B cell (primary cell): ENCODE results near the gene MAPK4. TPM values are rescaled to one million over a fixed set of nuclear protein-coding genes. Genes with fewer than 3 reads are reported as not detected.

Experiments
- ATAC-seq: fragments of 200-7000 bp; cut with Tn5 transposase; one replicate; pipeline ENCODE4 v1.10.0; 2021; ENCODE audit warnings: low read depth, mild to moderate bottlenecking, moderate number of reproducible peaks, moderate library complexity
- CTCF ChIA-PET: fragments of 350-600 bp; sonication (Branson Sonifier 250); formaldehyde crosslinking; loops from one replicate; lab custom pipeline; 2021; ENCODE audit warnings: antibody characterized with exemption, inconsistent platforms; lab: Charles Lee
- POLR2A ChIA-PET: fragments of 350-600 bp; sonication (Branson Sonifier 250); formaldehyde crosslinking; loops from one replicate; lab custom pipeline; 2021; ENCODE audit warnings: antibody characterized with exemption; lab: Charles Lee
- DNase-seq: peaks from one replicate; pipeline ENCODE4 v3.0.0; 2013
- H2AFZ ChIP-seq: 2 replicates; pipeline ENCODE4 v1.6.1; 2012; ENCODE audit warnings: mild to moderate bottlenecking, low read depth, low read length; ENCODE audit not compliant: insufficient read depth, poor library complexity, severe bottlenecking
- H3K27ac ChIP-seq, 2 donors: 1 replicate in 1 of 2; 2 replicates in 1 of 2; pipeline ENCODE4 v1.5.1; 2012 to 2013; ENCODE audit warnings: low read length in 2 of 2, mild to moderate bottlenecking in 2 of 2, moderate library complexity in 1 of 2
- H3K27me3 ChIP-seq, 4 experiments: fragments of 200-600 bp in 1 of 4; sonication (generic) in 1 of 4; replicated peaks in 1 of 4; 1 replicate in 2 of 4; 2 replicates in 2 of 4; pipeline versions ENCODE4 v1.6.1 to v1.7.0; 2013 to 2016; ENCODE audit warnings: low read length in 3 of 4, mild to moderate bottlenecking in 2 of 4, mixed read lengths in 1 of 4, moderate library complexity in 1 of 4; ENCODE audit not compliant: insufficient read depth in 4 of 4, control insufficient read depth in 3 of 4; ENCODE audit errors: control extremely low read depth in 1 of 4
- H3K36me3 ChIP-seq, 2 experiments: replicated peaks in 1 of 2; 1 replicate in 1 of 2; 2 replicates in 1 of 2; pipeline versions ENCODE4 v1.6.1 to v1.7.1; 2013; ENCODE audit warnings: low read length in 1 of 2; ENCODE audit not compliant: insufficient read depth in 2 of 2, control insufficient read depth in 1 of 2; ENCODE audit errors: control extremely low read depth in 1 of 2, extremely low read depth in 1 of 2
- H3K4me1 ChIP-seq, 2 donors: fragments of 200-600 bp in 1 of 2; sonication (generic) in 1 of 2; 1 replicate in 1 of 2; 2 replicates in 1 of 2; pipeline versions ENCODE4 v1.5.1 to v1.6.1; 2013 to 2017; ENCODE audit warnings: low read length in 2 of 2; ENCODE audit not compliant: control insufficient read depth in 2 of 2, insufficient read depth in 2 of 2
- H3K4me2 ChIP-seq: replicated peaks from 2 replicates; pipeline ENCODE3; 2012; ENCODE audit warnings: mild to moderate bottlenecking, low read depth, low read length; ENCODE audit not compliant: poor library complexity, severe bottlenecking
- H3K4me3 ChIP-seq, 5 experiments: fragments of 200-600 bp in 1 of 5; sonication (generic) in 1 of 5; 1 replicate in 3 of 5; 2 replicates in 2 of 5; pipeline versions ENCODE4 v1.5.1 to v1.7.0; 2011 to 2016; ENCODE audit warnings: low read length in 4 of 5, mild to moderate bottlenecking in 4 of 5, low read depth in 2 of 5, control low read depth in 1 of 5, moderate library complexity in 1 of 5; ENCODE audit not compliant: insufficient read depth in 1 of 5; ENCODE audit errors: control extremely low read depth in 1 of 5, extremely low read depth in 1 of 5
- H3K79me2 ChIP-seq: fragments of 200-600 bp; sonication (generic); one replicate; pipeline ENCODE4 v1.6.0; 2016; ENCODE audit warnings: low read length; ENCODE audit not compliant: control insufficient read depth, insufficient read depth
- H3K9ac ChIP-seq: fragments of 200-600 bp; sonication (generic); 2 replicates; pipeline ENCODE4 v1.6.1; 2017; ENCODE audit warnings: mild to moderate bottlenecking, low read length, moderate library complexity
- H3K9me3 ChIP-seq, 3 donors: one replicate each; pipeline versions ENCODE4 v1.6.1 to v1.7.1; 2013; ENCODE audit warnings: low read length in 2 of 3; ENCODE audit not compliant: control insufficient read depth in 2 of 3, insufficient read depth in 1 of 3; ENCODE audit errors: control extremely low read depth in 1 of 3
- H4K20me1 ChIP-seq: 2 replicates; pipeline ENCODE4 v1.6.0; 2012; ENCODE audit warnings: mild to moderate bottlenecking, low read length; ENCODE audit not compliant: insufficient read depth, control insufficient read depth, poor library complexity, severe bottlenecking
- H3K27ac Mint-ChIP-seq: one replicate; pipeline ENCODE4 v1.8.0; 2021; ENCODE audit warnings: mixed read lengths
- H3K27me3 Mint-ChIP-seq: one replicate; pipeline ENCODE4 v1.8.0; 2021; ENCODE audit warnings: mixed read lengths
- H3K4me1 Mint-ChIP-seq: one replicate; pipeline ENCODE4 v1.8.0; 2021; ENCODE audit warnings: mixed read lengths
- H3K4me3 Mint-ChIP-seq: one replicate; pipeline ENCODE4 v1.8.0; 2021; ENCODE audit warnings: mixed read lengths
- H3K9me3 Mint-ChIP-seq: one replicate; pipeline ENCODE4 v1.8.0; 2022; ENCODE audit warnings: mixed read lengths; ENCODE audit not compliant: insufficient read depth
- CTCF ChIP-seq: fragments of 200-600 bp; IDR thresholded peaks from one replicate; pipeline ENCODE4 v1.8.0; 2022; ENCODE audit warnings: antibody characterized with exemption, mild to moderate bottlenecking
- EZH2 ChIP-seq: IDR thresholded peaks from 2 replicates; pipeline ENCODE4 v1.6.1; 2012; ENCODE audit warnings: borderline replicate concordance, low read depth, mild to moderate bottlenecking, moderate library complexity, low read length; ENCODE audit not compliant: insufficient read depth, poor library complexity, severe bottlenecking
- WGBS: methylation state at CpG from one replicate; pipeline ENCODE4 v1.1.5; 2013; ENCODE audit warnings: missing lambda C conversion rate; ENCODE audit not compliant: insufficient coverage; 5-methylcytosine and 5-hydroxymethylcytosine counted together
- intact Hi-C: fragments of 100-400 bp; cut with micrococcal nuclease; formaldehyde crosslinking; loops from one replicate; pipeline ENCODE4 v1.10.0; 2022
- polyA plus RNA-seq: library from polyadenylated mRNA; depleted of rRNA; stranded (reverse); fragments of >200 nt; gene quantifications from 2 replicates; pipeline ENCODE4 v1.2.3, GENCODE V29; 2012
- total RNA-seq, 2 donors: library from RNA; stranded (reverse); fragments of 120-200 nt in 1 of 2; gene quantifications; 1 replicate in 1 of 2; 2 replicates in 1 of 2; pipeline versions ENCODE4 v1.2.3 to v1.2.4, GENCODE V29; 2013 to 2022

MAPK4 gene
- total and polyA plus RNA-seq, 2 donors (not counting 1 experiment from before 2014, with no cell fraction given), result not detected

GRCh38 chr18:50661013-50661412 is 101.1 kb downstream of the MAPK4 start:
- H3K4me3 ChIP-seq, result no peak overlapping the region
- no peak overlapping the region for H2AFZ ChIP-seq
- CTCF ChIA-PET, result no interaction called here
- no peaks in the 10 kb centered on the region for H4K20me1 ChIP-seq
- TF ChIP-seq CTCF (no peak), EZH2 (no peak)
- Mint-ChIP-seq H3K9me3 (peaks cover 4% of the 10 kb centered on the region), H3K4me1 (no peaks in the 10 kb centered on the region), H3K27me3 (peaks cover 5% of the 10 kb centered on the region), H3K4me3 (no peak overlapping the region), H3K27ac (no peak overlapping the region)
- H3K27me3 ChIP-seq, result no peaks in the 10 kb centered on the region
- H3K27ac ChIP-seq, result no peak overlapping the region
- H3K4me2 ChIP-seq, result no peak overlapping the region
- POLR2A ChIA-PET, result no interaction called here
- peaks cover 0 to 16% (median 7%) of the 10 kb centered on the region in 3 donors for H3K9me3 ChIP-seq
- no peak overlapping the region for H3K9ac ChIP-seq
- no peaks in the 10 kb centered on the region for H3K79me2 ChIP-seq
- H3K4me1 ChIP-seq, result no peaks in the 10 kb centered on the region
- H3K36me3 ChIP-seq, result no peaks in the 10 kb centered on the region
- ATAC-seq (no peak), DNase-seq (no peak)
- intact Hi-C loops, result no loop called here
- 100% methylated on average over 1 of the region's 1 CpG for WGBS

- no peaks in the 10 kb centered on the region for H4K20me1 ChIP-seq
- intact Hi-C loops, result no loop called here
Measured at GRCh38 chr18:50662177-50662576, 102.3 kb downstream of the MAPK4 start.

More at GRCh38 chr18:50662177-50662576, 102.3 kb downstream of the MAPK4 start:
- Mint-ChIP-seq H3K9me3 (peaks cover 4% of the 10 kb centered on the region), H3K4me1 (no peaks in the 10 kb centered on the region), H3K27ac (no peak overlapping the region), H3K27me3 (peaks cover 5% of the 10 kb centered on the region), H3K4me3 (no peak overlapping the region)
- H3K4me1 ChIP-seq, result no peaks in the 10 kb centered on the region
- no peak overlapping the region for H3K4me3 ChIP-seq
- H2AFZ ChIP-seq, result no peak overlapping the region
- DNase-seq, result no peak
- H3K27me3 ChIP-seq, result no peaks in the 10 kb centered on the region
- no peak for ATAC-seq
- 67% methylated on average over 1 of the region's 3 CpGs for WGBS
- peak; percentile 14 for TF ChIP-seq CTCF
- no peak for TF ChIP-seq EZH2
- no peaks in the 10 kb centered on the region for H3K36me3 ChIP-seq
- H3K79me2 ChIP-seq, result no peaks in the 10 kb centered on the region
- H3K4me2 ChIP-seq, result no peak overlapping the region
- H3K27ac ChIP-seq, result no peak overlapping the region
- ChIA-PET CTCF (no interaction called here), POLR2A (no interaction called here)
- H3K9ac ChIP-seq, result no peak overlapping the region
- H3K9me3 ChIP-seq, result peaks cover 0 to 16% (median 7%) of the 10 kb centered on the region in 3 donors
